NCI-H187 treated with DMSO at 0.1 percent for 48 hours (cell line): Measurements from ENCODE around the gene PLEKHH2.

ENCODE experiments used
- DNase-seq: peaks from one replicate; lab custom pipeline; 2025; lab: John Stamatoyannopoulos, UW

The PLEKHH2 gene

DNA sequence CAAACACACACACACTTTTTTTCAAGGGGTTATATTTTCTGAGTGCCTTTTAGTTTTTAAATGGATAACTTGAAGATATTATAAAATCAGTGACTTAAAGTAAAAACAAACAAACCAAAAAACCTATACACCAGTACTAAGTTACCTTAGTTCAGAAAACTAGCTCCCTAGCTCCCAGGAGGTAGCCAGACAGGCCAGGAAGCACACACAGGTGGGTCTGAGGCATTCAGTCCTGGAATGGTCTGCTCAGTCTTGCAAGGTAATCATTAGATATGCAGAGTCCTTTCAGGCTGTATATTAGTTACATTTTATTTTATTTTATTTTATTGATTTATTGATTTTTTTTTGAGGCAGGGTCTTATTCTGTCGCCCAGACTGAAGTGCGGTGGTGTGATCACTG lies 126.0 kb downstream of the PLEKHH2 start:
- DNase-seq: no peak

GRCh38 chr2:43764086-43764705 lies 127.1 kb downstream of the PLEKHH2 start:
- DNase-seq: no peak

DNA sequence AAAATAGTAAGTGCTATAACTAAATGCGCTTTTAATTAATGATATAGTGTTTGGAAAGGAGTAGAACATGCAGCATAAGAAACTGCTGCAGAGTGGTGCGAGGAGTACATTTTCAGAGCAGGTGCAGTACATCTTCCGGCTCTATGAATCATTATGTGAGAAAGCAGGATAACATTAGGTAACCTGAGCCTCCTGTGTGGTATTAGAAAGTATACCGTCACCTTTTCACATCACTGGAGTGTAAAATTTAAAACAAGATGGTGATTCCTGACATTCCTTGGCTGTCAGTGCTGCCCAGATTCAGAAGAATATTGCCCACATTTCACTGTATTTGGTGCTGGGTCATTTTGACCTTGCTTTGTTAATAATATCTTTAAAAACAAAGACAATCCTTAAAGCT lies 128.9 kb downstream of the PLEKHH2 start:
- DNase-seq: no peak

DNA sequence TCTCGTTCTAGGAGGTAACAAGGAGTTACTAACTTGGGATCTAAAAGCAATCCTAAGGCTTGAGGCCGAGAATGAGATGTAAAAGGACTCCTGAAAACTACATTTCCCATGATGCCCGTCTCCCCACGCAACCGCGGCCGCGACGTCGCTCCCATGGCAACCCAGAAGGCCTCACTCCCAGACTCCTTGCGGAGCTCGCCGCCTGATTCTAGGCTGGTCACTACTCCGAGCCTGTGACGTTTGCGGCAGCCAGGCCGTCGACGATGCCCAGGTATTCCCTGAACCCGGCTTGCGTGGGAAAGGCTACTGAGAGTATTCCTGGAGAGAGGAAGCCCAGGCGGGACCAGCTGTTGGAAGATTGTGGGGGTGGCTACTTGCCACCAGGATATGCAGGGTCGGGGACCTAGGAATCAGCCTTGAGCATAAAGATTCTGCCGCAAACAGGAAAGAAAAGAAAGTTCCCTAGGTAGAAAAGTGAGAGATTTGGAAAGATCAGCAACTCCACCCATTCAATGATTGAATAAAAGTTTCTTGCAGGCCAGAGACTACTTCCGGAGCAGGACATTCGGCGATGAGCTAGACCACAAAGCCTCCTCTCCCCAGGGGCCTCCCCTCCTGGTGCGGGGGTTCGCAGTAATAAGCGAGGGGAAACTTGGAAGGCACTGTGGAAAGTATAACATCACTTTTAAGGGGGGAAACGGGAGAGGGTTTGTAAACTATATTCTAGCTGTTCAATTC lies 137.0 kb downstream of the PLEKHH2 start, which contains the start of gene DYNC2LI1:
DYNC2LI1 (plus strand) TSS at position 164 of the 738 bp plus-strand sequence; CDS start at position 264, 100 bp downstream.
- DNase-seq: peak; percentile 61

DNA sequence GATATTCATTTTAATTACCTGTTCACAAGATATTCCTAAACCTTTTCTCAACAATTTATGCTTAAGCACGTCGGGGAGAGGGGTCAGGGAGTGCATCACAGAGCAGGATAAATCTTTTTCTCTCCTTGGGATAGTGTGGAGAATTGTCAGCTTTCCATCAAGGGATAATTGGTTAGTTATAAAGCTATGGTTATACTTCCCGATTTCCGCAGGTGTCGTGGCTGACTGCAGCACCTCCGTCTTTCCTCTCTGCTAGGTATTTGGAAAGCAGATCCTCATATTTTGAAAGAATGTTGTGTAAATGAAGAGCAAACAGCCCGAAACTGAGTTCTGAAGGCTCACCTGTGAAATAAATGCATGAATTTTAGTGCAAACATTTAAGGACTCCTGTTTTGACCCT lies 137.6 kb downstream of the PLEKHH2 start:
- no peak for DNase-seq

DNA sequence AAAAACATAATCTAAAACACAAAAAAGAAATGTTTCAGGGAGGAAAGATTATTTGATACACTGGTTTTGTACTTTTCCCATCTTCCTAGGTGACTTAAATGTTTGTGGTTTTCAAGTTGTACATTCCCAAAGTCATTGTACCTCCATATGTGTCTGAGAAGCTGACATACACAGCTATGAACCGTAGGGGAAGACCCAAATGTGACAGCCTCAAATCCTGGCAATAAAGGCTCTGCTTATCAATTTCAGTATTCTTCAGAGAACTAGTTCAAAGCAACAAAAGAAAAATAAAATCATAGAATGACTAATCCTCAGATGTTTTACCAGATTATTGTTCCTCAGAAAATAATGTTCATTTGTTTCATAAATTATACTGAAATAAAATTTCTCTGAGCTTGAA lies 139.3 kb downstream of the PLEKHH2 start:
- no peak for DNase-seq

DNA sequence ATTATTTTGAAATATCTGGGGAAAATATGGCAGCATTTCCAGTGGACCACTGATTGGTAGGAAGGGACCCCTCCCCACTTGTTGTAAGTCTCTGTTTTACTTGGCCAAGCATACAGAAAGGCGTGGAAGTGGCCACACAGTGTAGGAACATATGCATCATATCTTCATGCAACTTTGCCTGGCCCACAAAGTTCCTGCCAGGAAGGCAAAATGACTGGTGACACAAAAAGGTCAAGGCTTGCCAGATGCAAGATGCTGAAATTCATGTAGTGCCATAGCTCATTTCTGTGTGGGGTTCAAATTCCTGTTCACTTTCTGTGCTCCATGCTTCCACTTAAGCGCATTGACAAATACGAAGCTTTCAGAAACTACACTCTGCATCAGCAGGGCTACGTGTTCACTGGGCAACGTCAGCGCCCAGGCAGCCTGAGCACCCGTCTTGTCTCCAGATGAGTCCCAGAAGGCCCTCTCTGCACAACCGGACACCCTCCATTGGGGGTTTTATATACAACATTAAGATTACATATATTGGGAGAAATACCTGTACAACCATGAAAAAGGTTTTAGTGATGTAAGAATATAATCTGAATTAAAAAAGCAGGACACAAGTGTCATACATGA lies 140.4 kb downstream of the PLEKHH2 start:
- no peak for DNase-seq

DNA sequence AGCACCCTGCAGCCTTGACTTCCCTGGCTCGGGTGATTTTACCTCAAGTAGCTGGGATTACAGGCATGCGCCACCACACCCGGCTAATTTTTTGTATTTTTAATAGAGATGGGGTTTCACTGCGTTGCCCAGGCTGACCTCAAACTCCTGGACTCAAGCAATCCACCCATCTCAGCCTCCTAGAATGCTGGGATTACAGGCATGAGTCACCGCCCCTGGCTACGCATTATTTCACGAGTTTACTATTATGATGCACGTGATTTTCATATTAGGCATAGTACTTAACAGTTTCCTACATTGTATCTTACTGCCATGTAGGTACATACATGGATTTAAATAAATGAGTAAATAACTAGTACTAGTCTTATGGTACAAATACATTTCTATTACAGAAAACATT lies 141.2 kb downstream of the PLEKHH2 start:
- no peak for DNase-seq

DNA sequence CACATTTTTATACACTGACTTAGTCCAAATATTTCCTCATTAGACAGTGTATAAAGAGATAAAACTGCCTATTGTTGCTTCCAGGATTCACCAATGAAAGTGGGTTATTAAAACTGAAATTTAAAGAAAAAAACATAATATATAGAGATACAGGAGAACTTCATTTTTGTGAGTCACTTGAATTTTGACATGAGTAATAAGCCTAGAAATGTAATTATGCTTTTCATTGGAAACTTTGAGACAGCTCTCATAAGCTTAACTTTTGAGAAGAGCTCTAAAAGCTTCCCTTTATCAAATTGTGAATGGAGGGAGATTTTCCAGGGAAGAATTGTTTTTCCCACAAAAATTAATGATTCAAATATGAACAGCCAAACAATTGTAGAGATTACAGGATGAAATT lies 150.8 kb downstream of the PLEKHH2 start:
- DNase-seq: no peak

DNA sequence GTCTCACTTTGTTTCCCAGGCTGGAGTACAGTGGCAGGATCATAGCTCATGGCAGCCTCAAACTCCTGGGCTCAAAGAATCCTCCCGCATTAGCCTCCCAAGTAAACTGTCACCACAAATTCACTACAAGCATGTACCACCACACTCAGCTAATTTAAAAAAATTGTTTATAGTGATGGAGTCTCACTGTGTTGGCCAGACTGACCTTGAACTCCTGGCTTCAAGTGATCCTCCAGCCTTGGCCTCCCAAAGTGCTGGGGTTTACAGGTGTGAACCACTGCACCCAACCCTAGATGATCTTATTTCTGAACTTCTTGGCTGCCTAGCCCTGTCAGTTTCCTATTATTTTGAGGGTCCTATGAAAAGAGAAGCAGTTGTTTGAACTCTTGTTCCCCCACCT lies 151.6 kb downstream of the PLEKHH2 start:
- no peak for DNase-seq

GRCh38 chr2:43790147-43790546 lies 153.1 kb downstream of the PLEKHH2 start:
- no peak for DNase-seq

DNA sequence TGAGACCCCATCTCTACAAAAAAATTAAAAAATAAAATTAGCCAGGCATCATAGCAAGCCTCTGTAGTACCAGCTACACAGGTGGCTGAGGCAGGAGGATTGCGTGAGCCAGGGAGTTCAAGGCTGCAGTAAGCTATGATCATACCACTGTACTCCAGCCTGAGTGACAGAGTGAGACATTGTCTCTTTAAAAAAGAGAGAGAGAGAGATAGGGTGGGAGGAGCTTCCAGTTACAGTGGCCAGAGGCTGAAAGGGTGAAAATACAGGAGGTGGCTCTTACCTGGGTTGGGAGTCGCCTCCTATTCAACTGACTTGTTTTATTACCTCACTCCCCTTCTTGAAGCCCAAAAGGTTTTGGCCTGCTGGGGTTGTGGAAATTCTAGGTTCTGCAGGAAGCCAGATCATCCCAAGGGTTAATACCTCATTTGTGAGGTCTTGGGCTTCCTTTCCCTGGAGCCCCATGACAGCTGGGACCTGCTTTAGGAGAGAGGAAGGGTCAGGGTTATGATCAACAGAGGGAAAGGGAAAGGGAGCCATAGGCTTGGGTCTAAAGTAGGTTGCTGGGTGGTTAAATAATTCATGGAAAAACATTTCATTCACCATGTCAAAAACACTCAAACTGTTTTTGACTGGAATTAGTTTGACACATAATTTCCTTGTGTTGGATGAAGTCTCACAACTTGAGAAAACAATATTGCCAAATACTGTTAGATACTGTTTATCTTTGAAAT lies 154.1 kb downstream of the PLEKHH2 start:
- no peak for DNase-seq

DNA sequence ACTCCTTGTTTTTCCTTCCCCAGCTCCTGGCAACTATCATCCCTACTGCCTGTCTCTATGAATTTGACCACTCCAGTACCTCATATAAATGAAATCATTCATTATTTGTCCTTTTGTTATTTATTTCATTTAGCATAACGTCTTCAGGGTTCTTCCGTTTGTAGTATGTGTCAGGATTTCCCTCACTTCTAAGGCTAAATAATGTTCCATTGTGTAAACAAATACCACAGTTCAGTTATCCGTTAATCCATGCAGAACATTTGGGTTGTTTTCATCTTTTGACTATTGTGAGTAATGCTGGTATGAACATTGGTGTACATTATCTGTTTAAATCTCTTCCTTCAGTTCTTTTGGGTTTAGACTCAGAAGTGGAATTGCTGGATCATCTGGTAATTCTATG lies 155.6 kb downstream of the PLEKHH2 start:
- DNase-seq: no peak

DNA sequence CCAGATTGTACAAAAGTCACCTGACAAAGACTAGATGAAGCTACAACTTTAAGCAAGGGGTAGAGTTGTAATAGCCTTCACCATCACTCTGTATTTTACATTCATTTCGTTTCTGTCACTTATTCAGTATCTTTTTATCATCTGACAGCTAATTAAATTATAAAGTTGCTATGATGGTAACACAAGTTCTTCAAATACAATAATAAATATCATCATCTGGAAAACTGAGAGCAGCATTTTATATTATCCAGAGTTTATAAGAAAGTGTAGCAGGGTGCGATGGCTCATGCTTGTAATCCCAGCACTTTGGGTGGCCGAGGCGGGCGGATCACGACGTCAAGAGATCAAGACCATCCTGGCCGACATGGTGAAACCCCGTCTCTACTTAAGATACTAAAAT lies 157.9 kb downstream of the PLEKHH2 start:
- no peak for DNase-seq

DNA sequence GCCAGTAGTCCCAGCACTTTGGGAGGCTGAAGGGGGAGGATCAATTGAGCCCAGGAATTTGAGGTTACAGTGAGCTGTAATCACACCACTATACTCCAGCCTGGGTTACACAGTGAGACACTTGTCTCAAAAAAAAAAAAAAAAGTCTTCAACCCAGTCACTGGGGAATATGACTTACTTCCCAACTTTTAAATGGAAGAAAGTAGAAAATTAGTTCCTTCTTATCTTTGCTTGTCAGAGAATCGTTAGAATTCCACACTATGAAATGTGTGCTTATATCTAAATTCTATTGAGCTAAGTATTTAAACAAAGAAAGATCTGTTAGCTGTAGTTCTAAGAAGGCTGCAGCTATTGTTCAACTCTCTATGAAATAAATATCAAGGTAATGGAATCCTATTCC lies 159.1 kb downstream of the PLEKHH2 start:
- DNase-seq: no peak

DNA sequence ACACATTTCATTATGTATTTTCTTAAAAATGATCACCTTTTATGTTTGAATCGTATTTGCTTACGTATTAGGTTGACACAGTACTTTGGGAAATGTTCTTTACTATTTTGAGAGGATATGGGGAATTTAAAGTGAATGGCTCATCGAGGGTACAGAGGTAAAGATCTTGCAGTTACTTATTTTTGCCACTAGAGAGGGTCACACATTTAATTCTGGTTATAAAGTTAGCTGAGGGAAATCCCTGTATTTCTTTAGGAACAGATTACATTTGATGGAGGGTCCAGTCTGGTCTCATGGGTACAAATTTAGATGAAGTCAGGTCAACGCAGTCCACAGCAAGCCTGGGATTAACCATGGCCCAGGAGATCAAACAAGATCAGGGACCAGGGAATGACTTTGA lies 161.2 kb downstream of the PLEKHH2 start:
- DNase-seq: no peak

DNA sequence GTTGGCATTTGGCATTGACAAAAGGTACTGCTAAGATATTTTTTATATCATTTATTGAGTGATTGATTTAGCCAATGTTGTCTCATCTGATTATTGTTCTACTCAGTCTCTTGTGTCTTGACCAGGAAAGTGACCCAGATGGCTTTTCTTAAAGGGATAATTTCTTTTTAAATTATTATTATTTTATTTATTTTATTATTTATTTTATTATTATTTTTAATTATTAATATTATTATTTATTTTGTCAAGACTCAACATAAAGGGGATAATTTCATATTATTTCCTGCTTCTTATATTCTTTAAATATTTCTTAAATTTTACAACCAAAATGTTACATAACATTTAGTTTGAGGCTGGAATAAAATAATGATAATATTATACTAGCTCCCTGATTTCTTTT lies 163.8 kb downstream of the PLEKHH2 start:
- no peak for DNase-seq

DNA sequence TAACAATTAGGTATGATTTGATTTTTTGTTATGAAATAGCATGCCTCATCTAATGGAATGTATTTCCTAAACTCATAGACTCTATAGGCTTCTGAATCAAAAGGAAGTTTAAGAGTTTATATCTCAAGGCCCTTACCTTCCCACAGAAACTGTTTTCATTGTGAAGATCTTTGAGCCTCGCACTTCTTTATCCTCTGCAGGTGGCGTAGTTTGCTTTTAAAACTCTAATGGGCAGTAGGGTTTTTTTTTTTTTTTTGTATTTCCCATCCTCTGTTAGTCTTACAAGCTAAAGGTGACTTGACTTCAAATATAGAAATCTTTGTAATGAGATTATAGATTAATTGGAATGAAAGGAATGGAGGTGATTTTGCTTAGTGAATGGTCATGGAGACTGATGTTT lies 165.1 kb downstream of the PLEKHH2 start:
- no peak for DNase-seq

GRCh38 chr2:43803113-43803512 lies 166.1 kb downstream of the PLEKHH2 start:
- no peak for DNase-seq

DNA sequence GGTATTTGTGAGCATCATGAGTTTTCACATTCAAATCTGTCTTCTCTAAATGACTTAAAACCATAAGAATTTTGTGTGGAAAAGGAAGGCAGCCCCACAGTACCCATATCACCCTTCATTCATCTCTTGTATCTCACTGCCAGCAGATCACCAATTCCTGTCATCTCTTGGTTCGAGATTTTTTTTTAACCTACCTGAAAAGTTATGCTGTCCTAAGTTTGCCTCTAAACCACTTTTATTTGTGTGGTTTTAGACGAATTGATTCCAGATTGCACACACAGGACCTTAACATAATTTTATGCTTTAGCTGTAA lies 169.6 kb downstream of the PLEKHH2 start:
- DNase-seq: no peak

DNA sequence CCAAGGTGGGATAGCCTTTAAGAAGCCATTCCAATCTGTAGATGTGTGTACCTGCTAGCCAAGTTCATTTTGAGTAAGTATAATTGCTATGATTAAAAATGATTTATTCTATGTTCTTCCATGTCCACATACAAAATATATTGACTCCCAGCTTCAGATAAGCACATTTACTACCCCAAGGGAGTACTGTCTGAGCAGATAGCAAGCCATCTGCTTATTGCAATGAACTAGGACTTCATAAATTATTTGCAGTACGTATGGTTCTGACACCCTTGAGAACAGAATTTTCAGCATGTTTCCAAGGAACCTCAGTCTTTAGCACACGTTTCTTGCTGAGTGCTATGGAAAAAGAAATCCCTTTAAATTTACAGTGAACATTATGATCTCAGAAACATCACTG lies 173.4 kb downstream of the PLEKHH2 start:
- no peak for DNase-seq

DNA sequence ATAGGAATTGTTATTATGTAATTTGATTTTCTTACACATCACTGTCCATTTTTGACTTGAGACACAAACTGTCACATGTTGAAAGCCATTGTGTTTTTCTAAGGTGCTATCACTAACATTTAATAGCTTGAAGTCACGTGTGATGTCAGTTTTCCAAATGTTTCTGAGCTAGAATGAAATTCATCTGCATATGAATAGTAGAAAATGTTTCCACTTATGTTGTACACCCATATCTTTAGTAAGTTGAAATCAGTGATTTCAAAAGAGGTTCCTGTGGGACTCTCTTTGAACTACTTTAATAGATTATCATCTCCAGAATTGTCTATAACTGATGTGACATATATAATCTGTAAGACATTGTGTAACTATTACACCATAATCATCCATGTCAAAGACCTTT lies 173.8 kb downstream of the PLEKHH2 start:
- DNase-seq: no peak

DNA sequence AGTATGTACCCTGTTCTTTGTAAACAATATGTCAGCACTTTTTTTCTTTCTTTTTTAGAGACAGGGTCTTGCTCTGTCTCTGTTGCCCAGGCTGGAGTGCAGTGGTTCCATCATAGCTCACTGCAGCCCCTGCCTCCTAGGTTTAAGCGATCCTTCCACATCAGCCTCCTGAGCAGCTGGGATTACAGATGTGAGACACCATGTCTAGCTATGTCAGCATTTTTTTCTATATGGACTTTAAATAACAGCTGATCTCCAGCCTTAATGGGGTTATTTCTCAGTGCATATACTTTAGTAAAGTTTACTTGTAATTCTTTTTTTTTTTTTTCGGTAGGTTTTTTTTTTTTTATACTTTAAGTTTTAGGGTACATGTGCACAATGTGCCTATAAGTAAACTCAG lies 174.9 kb downstream of the PLEKHH2 start:
- no peak for DNase-seq
